HepG2 (cell line): ENCODE data around the gene HOXA9. TPM values are rescaled to one million over a fixed set of nuclear protein-coding genes. Genes with fewer than 3 reads are reported as not detected.

ENCODE experiments used
- ELF3 ChIP-seq: IDR thresholded peaks from 2 replicates; pipeline ENCODE4 v1.6.1; 2016; ENCODE audit warnings: missing genetic modification reagents, missing compliant biosample characterization
- ETV6 ChIP-seq: sonication (generic); formaldehyde crosslinking; conservative IDR thresholded peaks from 2 replicates; pipeline ENCODE4 v1.4.0; 2020; ENCODE audit warnings: missing genetic modification reagents
- ISX ChIP-seq: sonication (generic); formaldehyde crosslinking; conservative IDR thresholded peaks from 2 replicates; pipeline ENCODE4 v1.5.0; 2020; ENCODE audit warnings: missing genetic modification reagents
- KMT2A ChIP-seq: sonication (generic); formaldehyde crosslinking; IDR thresholded peaks from 2 replicates; pipeline ENCODE4 v1.4.0; 2020; ENCODE audit warnings: missing genetic modification reagents
- MAX ChIP-seq: IDR thresholded peaks from 2 replicates; pipeline ENCODE4 v1.6.1; 2012; ENCODE audit warnings: inconsistent platforms
- MBNL3 ChIP-seq: fragments of 250-450 bp; sonication (Bioruptor Pico); conservative IDR thresholded peaks from 2 replicates; pipeline ENCODE4 v1.8.0; 2022; ENCODE audit warnings: mild to moderate bottlenecking, inconsistent platforms
- PLRG1 ChIP-seq: fragments of 450-650 bp; conservative IDR thresholded peaks from 2 replicates; pipeline ENCODE4 v1.6.1; 2016
- POLR2A ChIP-seq, 2 experiments: IDR thresholded peaks; 2 replicates each; pipeline ENCODE4 v1.6.1; 2011; ENCODE audit warnings: low read depth in 2 of 2, low read length in 2 of 2, mild to moderate bottlenecking in 1 of 2, moderate library complexity in 1 of 2; ENCODE audit not compliant: insufficient read depth in 1 of 2
- PRDM10 ChIP-seq: sonication (generic); formaldehyde crosslinking; IDR thresholded peaks from 2 replicates; pipeline ENCODE4 v1.4.0; 2020; ENCODE audit warnings: low read depth, missing genetic modification reagents
- SP1 ChIP-seq, 2 experiments: fragments of 450-650 bp in 1 of 2; sonication (generic) in 1 of 2; formaldehyde crosslinking in 1 of 2; IDR thresholded peaks; 2 replicates each; pipeline versions ENCODE4 v1.4.0 to v1.6.1; 2016 to 2020; ENCODE audit warnings: missing genetic modification reagents in 1 of 2
- TFDP1 ChIP-seq: IDR thresholded peaks from 2 replicates; pipeline ENCODE4 v1.6.1; 2016; ENCODE audit warnings: missing compliant biosample characterization, missing genetic modification reagents, borderline replicate concordance
- THRA ChIP-seq: sonication (generic); formaldehyde crosslinking; IDR thresholded peaks from 2 replicates; pipeline ENCODE4 v1.4.0; 2020; ENCODE audit warnings: missing genetic modification reagents, borderline replicate concordance
- TIGD3 ChIP-seq: sonication (generic); formaldehyde crosslinking; IDR thresholded peaks from 2 replicates; pipeline ENCODE4 v1.5.1; 2020; ENCODE audit warnings: mild to moderate bottlenecking, missing genetic modification reagents, borderline replicate concordance
- ZFP36L2 ChIP-seq: sonication (generic); formaldehyde crosslinking; IDR thresholded peaks from 2 replicates; pipeline ENCODE4 v1.4.0; 2020; ENCODE audit warnings: missing genetic modification reagents
- ZNF33A ChIP-seq: sonication (generic); formaldehyde crosslinking; IDR thresholded peaks from 2 replicates; pipeline ENCODE4 v1.5.1; 2020; ENCODE audit warnings: missing genetic modification reagents, mild to moderate bottlenecking, moderate library complexity, borderline replicate concordance
- ZUFSP ChIP-seq: sonication (generic); formaldehyde crosslinking; IDR thresholded peaks from 2 replicates; pipeline ENCODE4 v1.9.0; 2021; ENCODE audit warnings: missing genetic modification reagents, mild to moderate bottlenecking, borderline replicate concordance
- polyA plus RNA-seq, 8 experiments: library from polyadenylated mRNA; depleted of rRNA in 3 of 8; stranded (reverse) in 7 of 8; unstranded in 1 of 8; fragments of >200 nt; fragmentation: Illumina TruSeq in 4 of 8; extraction: Trizol in 4 of 8; gene quantifications; 2 replicates each; pipeline versions ENCODE4 v1.2.1 to v1.2.3, GENCODE V29; 2011 to 2016; ENCODE audit warnings: low read depth in 4 of 8, missing spikeins in 1 of 8, mixed read lengths in 1 of 8; ENCODE audit not compliant: insufficient read depth in 1 of 8
- total RNA-seq, 5 experiments: library from RNA; depleted of rRNA; stranded (reverse); fragments of >200 nt; fragmentation: Illumina TruSeq; extraction: Trizol; gene quantifications; 2 replicates each; pipeline ENCODE4 v1.2.3, GENCODE V29; 2016; ENCODE audit warnings: low read depth in 1 of 5

Gene HOXA9
- total and polyA plus RNA-seq, 2 of the 13 experiments (the other 11 are each of a cell fraction or from before 2014, with no cell fraction given) = not detected

- TF ChIP-seq TIGD3 (CRISPR knock-in tag) (no peak), PRDM10 (CRISPR knock-in tag) (no peak; the same call in 1 of the 2 replicates), ZFP36L2 (CRISPR knock-in tag) (no peak), TFDP1 (CRISPR knock-in tag) (peak; percentile 94), MAX (peak; percentile 85), THRA (0 out of 2 replicates have a peak, but pooled peaks have one; percentile 51), ZNF33A (CRISPR knock-in tag) (no peak), ELF3 (CRISPR knock-in tag) (peak; percentile 75), ISX (CRISPR knock-in tag) (no peak), PLRG1 (no peak), ZUFSP (CRISPR knock-in tag) (no peak), MBNL3 (CRISPR knock-in tag) (no peak), ETV6 (CRISPR knock-in tag) (0 out of 2 replicates have a peak, but pooled peaks have one; percentile 31), KMT2A (peak; percentile 84), POLR2A (IDR thresholded peaks at IDR 0.05; ENCODE audit: insufficient read depth in 1 of 2, low read depth in 2 of 2, low read length in 2 of 2) (peak; percentile 76 to 77), SP1 (IDR thresholded peaks at IDR 0.05) (no peak), SP1 (CRISPR knock-in tag; IDR thresholded peaks at IDR 0.05) (0 out of 2 replicates have a peak, but pooled peaks have one; percentile 52)
Observed at GRCh38 chr7:27130540-27131389, 34.6 kb downstream of the HOXA9 start, which contains the start of gene HOXA4 (continued).
